GM12872 (cell line): ENCODE measurements around the gene DNAJC27.

Experiments used
- TF ChIP-seq, protein P1 (sequence below): IDR thresholded peaks from 3 replicates; pipeline ENCODE4 v1.5.1; 2011; ENCODE audit warnings: low read depth, mild to moderate bottlenecking, low read length, moderate library complexity; ENCODE audit not compliant: insufficient read depth

The DNAJC27 gene

GRCh38 chr2:24971536-24972314, at the start of gene DNAJC27:
DNAJC27 (minus strand) TSS chr2:24971955; CDS start chr2:24971904, 51 bp downstream.
- TF ChIP-seq, protein P1, sequence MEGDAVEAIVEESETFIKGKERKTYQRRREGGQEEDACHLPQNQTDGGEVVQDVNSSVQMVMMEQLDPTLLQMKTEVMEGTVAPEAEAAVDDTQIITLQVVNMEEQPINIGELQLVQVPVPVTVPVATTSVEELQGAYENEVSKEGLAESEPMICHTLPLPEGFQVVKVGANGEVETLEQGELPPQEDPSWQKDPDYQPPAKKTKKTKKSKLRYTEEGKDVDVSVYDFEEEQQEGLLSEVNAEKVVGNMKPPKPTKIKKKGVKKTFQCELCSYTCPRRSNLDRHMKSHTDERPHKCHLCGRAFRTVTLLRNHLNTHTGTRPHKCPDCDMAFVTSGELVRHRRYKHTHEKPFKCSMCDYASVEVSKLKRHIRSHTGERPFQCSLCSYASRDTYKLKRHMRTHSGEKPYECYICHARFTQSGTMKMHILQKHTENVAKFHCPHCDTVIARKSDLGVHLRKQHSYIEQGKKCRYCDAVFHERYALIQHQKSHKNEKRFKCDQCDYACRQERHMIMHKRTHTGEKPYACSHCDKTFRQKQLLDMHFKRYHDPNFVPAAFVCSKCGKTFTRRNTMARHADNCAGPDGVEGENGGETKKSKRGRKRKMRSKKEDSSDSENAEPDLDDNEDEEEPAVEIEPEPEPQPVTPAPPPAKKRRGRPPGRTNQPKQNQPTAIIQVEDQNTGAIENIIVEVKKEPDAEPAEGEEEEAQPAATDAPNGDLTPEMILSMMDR: no peak

DNA sequence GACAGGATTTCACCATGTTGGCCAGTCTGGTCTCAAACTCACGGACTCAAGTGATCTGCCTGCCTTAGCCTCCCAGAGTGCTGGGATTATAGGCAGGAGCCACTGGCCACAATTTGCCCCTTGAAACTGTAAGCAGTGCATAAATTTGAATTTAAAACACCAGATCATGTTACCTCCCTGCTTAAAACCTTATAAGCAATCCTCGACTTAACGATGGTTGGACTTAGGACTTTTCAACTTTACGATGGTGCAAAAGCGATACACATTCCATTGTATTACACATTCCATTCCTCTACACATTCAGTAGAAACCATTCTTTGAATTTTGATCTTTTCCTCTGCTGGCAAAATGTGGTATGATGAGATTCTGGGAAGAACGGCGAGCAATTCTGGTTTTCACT, 46.9 kb upstream of the DNAJC27 start:
- TF ChIP-seq, protein P1: no peak

DNA sequence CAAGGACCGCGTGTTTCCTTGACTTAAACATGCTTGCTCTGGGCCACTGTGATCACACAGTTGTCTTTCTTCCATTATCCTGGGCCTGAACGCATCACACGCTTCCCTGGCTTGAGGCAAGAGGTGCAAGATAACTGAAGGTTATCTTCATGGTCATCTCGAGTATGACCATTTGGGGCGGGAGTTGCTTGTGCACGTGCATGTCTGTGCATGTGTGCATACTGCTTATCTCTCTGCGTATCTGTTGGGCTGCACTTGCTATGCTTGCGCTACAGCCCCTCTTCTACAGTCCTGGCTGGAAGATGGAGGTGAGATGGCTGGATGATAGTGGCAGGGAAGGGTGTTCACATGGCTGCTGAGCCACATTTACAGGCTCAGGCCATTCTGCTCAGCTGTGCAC, 42.9 kb upstream of the DNAJC27 start:
- TF ChIP-seq, protein P1: no peak

GRCh38 chr2:25009954-25010353, 38.2 kb upstream of the DNAJC27 start:
- TF ChIP-seq, protein P1: no peak

GRCh38 chr2:25002066-25002465, 30.3 kb upstream of the DNAJC27 start:
- TF ChIP-seq, protein P1: no peak

- TF ChIP-seq, protein P1: no peak
Observed at GRCh38 chr2:25001325-25001637, 29.5 kb upstream of the DNAJC27 start.

DNA sequence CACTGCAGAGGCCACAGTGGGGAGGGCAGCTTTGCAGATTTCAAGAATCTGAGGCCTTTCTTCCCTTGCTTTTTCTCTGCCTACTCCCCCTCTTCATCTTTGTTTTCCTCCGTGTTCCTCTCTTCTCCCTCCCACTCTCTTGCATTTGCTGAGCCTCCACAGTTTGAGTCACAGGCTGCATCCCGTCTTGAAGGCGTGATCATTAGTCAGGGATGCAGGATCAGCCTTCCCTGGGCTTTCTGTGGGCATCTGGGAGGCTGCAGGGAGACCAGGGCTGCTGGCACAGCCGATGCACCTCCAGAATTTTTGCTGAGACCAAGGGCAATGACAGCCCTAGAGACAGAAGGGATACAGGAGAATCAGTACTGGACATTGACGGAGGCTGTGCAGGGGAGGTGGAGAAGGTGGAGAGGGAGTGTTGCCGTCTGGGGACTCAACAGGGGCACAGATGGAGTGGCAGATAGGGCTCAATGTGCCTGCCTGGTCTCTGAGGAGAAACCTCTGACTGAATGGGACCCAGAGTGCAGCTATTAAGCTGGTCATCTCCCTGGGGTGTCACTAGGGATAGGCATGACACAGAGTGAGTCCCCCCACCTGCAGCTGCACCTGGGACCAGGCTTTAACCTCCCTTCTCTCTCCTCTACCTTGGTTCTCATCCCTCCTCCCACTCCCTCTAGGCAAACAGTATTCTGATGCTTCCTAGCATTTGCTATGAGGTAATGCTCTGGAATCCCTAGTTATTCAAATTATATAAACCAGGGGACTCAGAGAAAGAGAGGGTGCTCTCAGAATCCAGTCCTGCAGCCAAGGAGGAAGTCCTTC, 29.0 kb upstream of the DNAJC27 start:
- TF ChIP-seq, protein P1: no peak
